ENCODE measurements around the gene INSM2. TPM values are rescaled to one million over a fixed set of nuclear protein-coding genes. Genes with fewer than 3 reads are reported as not detected.
A peak's percentile ranks its signal among the peaks of the same experiment; 100 is the strongest.

INSM2 gene
- total and polyA plus RNA-seq, 2 of the 13 experiments (the other 11 are each of a cell fraction or from before 2014, with no cell fraction given) = not detected

DNA sequence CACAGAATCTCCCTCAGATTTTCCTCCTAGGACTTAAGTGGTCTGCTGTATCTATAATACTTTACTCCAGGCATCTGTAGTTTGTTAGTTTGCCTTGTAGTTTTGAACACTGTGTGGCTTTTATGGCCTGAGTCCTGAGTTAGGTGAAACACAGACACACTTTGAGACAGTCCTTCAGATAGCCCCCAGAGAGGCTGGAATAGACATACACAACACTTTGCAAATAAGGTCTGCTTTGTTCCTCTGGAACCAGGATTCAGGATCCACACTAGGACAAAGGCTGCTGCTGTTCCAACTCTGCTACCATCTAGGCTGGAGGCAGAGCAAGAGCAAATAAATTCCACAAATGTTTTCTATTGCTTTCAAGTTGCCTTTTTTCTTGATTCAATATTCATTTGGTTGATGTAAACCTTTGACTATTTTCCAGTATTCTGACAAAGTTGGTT lies 41.4 kb upstream of the INSM2 start (continued):
- TF ChIP-seq, protein P1, sequence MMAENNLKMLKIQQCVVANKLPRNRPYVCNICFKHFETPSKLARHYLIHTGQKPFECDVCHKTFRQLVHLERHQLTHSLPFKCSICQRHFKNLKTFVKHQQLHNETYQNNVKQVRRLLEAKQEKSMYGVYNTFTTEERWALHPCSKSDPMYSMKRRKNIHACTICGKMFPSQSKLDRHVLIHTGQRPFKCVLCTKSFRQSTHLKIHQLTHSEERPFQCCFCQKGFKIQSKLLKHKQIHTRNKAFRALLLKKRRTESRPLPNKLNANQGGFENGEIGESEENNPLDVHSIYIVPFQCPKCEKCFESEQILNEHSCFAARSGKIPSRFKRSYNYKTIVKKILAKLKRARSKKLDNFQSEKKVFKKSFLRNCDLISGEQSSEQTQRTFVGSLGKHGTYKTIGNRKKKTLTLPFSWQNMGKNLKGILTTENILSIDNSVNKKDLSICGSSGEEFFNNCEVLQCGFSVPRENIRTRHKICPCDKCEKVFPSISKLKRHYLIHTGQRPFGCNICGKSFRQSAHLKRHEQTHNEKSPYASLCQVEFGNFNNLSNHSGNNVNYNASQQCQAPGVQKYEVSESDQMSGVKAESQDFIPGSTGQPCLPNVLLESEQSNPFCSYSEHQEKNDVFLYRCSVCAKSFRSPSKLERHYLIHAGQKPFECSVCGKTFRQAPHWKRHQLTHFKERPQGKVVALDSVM (CRISPR knock-in tag; IDR thresholded peaks at IDR 0.05) = no peak
- no peak for TF ChIP-seq STAG1 (CRISPR knock-in tag; IDR thresholded peaks at IDR 0.05)
- TF ChIP-seq, protein P2, sequence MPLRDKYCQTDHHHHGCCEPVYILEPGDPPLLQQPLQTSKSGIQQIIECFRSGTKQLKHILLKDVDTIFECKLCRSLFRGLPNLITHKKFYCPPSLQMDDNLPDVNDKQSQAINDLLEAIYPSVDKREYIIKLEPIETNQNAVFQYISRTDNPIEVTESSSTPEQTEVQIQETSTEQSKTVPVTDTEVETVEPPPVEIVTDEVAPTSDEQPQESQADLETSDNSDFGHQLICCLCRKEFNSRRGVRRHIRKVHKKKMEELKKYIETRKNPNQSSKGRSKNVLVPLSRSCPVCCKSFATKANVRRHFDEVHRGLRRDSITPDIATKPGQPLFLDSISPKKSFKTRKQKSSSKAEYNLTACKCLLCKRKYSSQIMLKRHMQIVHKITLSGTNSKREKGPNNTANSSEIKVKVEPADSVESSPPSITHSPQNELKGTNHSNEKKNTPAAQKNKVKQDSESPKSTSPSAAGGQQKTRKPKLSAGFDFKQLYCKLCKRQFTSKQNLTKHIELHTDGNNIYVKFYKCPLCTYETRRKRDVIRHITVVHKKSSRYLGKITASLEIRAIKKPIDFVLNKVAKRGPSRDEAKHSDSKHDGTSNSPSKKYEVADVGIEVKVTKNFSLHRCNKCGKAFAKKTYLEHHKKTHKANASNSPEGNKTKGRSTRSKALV (CRISPR knock-in tag; IDR thresholded peaks at IDR 0.05) = no peak
- TF ChIP-seq, protein P3, sequence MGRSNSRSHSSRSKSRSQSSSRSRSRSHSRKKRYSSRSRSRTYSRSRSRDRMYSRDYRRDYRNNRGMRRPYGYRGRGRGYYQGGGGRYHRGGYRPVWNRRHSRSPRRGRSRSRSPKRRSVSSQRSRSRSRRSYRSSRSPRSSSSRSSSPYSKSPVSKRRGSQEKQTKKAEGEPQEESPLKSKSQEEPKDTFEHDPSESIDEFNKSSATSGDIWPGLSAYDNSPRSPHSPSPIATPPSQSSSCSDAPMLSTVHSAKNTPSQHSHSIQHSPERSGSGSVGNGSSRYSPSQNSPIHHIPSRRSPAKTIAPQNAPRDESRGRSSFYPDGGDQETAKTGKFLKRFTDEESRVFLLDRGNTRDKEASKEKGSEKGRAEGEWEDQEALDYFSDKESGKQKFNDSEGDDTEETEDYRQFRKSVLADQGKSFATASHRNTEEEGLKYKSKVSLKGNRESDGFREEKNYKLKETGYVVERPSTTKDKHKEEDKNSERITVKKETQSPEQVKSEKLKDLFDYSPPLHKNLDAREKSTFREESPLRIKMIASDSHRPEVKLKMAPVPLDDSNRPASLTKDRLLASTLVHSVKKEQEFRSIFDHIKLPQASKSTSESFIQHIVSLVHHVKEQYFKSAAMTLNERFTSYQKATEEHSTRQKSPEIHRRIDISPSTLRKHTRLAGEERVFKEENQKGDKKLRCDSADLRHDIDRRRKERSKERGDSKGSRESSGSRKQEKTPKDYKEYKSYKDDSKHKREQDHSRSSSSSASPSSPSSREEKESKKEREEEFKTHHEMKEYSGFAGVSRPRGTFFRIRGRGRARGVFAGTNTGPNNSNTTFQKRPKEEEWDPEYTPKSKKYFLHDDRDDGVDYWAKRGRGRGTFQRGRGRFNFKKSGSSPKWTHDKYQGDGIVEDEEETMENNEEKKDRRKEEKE (IDR thresholded peaks at IDR 0.05) = no peak
- TF ChIP-seq NR2C2 (CRISPR knock-in tag; IDR thresholded peaks at IDR 0.05; ENCODE audit: borderline replicate concordance) = no peak
- no peak for TF ChIP-seq NBN (conservative IDR thresholded peaks at IDR 0.05)
- TF ChIP-seq, protein P4, sequence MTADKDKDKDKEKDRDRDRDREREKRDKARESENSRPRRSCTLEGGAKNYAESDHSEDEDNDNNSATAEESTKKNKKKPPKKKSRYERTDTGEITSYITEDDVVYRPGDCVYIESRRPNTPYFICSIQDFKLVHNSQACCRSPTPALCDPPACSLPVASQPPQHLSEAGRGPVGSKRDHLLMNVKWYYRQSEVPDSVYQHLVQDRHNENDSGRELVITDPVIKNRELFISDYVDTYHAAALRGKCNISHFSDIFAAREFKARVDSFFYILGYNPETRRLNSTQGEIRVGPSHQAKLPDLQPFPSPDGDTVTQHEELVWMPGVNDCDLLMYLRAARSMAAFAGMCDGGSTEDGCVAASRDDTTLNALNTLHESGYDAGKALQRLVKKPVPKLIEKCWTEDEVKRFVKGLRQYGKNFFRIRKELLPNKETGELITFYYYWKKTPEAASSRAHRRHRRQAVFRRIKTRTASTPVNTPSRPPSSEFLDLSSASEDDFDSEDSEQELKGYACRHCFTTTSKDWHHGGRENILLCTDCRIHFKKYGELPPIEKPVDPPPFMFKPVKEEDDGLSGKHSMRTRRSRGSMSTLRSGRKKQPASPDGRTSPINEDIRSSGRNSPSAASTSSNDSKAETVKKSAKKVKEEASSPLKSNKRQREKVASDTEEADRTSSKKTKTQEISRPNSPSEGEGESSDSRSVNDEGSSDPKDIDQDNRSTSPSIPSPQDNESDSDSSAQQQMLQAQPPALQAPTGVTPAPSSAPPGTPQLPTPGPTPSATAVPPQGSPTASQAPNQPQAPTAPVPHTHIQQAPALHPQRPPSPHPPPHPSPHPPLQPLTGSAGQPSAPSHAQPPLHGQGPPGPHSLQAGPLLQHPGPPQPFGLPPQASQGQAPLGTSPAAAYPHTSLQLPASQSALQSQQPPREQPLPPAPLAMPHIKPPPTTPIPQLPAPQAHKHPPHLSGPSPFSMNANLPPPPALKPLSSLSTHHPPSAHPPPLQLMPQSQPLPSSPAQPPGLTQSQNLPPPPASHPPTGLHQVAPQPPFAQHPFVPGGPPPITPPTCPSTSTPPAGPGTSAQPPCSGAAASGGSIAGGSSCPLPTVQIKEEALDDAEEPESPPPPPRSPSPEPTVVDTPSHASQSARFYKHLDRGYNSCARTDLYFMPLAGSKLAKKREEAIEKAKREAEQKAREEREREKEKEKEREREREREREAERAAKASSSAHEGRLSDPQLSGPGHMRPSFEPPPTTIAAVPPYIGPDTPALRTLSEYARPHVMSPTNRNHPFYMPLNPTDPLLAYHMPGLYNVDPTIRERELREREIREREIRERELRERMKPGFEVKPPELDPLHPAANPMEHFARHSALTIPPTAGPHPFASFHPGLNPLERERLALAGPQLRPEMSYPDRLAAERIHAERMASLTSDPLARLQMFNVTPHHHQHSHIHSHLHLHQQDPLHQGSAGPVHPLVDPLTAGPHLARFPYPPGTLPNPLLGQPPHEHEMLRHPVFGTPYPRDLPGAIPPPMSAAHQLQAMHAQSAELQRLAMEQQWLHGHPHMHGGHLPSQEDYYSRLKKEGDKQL (CRISPR knock-in tag; IDR thresholded peaks at IDR 0.05; ENCODE audit: low read depth) = no peak
- TF ChIP-seq, protein P5, sequence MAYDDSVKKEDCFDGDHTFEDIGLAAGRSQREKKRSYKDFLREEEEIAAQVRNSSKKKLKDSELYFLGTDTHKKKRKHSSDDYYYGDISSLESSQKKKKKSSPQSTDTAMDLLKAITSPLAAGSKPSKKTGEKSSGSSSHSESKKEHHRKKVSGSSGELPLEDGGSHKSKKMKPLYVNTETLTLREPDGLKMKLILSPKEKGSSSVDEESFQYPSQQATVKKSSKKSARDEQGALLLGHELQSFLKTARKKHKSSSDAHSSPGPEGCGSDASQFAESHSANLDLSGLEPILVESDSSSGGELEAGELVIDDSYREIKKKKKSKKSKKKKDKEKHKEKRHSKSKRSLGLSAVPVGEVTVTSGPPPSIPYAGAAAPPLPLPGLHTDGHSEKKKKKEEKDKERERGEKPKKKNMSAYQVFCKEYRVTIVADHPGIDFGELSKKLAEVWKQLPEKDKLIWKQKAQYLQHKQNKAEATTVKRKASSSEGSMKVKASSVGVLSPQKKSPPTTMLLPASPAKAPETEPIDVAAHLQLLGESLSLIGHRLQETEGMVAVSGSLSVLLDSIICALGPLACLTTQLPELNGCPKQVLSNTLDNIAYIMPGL (CRISPR knock-in tag; IDR thresholded peaks at IDR 0.05; ENCODE audit: borderline replicate concordance in 1 of 2, low read depth in 1 of 2) = peak; percentile 36 to 58; a peak in 1 of 4 replicates
- TF ChIP-seq ZMYM4 (CRISPR knock-in tag; IDR thresholded peaks at IDR 0.05) = peak; percentile 44; the same call in 1 of the 2 replicates
- no peak for TF ChIP-seq MEF2D (CRISPR knock-in tag; IDR thresholded peaks at IDR 0.05)
- TF ChIP-seq ZKSCAN8 (CRISPR knock-in tag; IDR thresholded peaks at IDR 0.05; ENCODE audit: borderline replicate concordance) = 0 out of 2 replicates have a peak, but pooled peaks have one; percentile 60
- TF ChIP-seq MLLT10 (CRISPR knock-in tag; IDR thresholded peaks at IDR 0.05) = no peak
- peak; percentile 89 for TF ChIP-seq ZNF644 (CRISPR knock-in tag; IDR thresholded peaks at IDR 0.05; ENCODE audit: low read depth)
- no peak for TF ChIP-seq SMAD3 (CRISPR knock-in tag; IDR thresholded peaks at IDR 0.05)
- no peak for TF ChIP-seq SOX6 (IDR thresholded peaks at IDR 0.05)
- peak; percentile 72 for TF ChIP-seq SOX6 (CRISPR knock-in tag; IDR thresholded peaks at IDR 0.05)

All from HepG2 (cell line).